ENCODE data around the gene CCNF.
A peak's percentile ranks its signal among the peaks of the same experiment; 100 is the strongest.
"Not testable (repeated sequence)": the region's sequence is repeated elsewhere in the genome, so short reads cannot be mapped to it uniquely, and the experiment has no call there.

The CCNF gene

DNA sequence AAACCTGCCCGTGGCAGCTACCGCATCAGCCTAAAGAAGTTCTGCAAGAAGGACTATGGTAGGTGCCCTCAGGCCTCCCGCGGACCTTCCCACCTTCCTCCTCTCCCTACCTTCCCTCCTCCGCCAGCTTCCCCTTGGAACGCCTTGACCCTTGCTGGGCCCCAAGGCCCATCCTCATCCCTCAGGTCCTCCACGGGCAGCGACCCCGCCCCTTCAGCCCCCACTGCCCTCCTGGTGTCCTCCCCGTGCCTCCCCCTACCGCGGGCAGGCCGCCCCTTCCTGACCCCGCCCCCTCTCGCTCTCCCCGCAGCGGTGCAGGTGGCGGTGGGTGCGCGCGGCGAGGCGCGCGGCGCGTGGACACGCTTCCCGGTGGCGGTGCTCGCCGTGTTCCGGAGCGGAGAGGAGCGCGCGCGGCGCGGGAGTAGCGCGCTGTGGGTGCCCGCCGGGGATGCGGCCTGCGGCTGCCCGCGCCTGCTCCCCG lies 44.2 kb downstream of the CCNF start:
- no peak for DNase-seq

DNA sequence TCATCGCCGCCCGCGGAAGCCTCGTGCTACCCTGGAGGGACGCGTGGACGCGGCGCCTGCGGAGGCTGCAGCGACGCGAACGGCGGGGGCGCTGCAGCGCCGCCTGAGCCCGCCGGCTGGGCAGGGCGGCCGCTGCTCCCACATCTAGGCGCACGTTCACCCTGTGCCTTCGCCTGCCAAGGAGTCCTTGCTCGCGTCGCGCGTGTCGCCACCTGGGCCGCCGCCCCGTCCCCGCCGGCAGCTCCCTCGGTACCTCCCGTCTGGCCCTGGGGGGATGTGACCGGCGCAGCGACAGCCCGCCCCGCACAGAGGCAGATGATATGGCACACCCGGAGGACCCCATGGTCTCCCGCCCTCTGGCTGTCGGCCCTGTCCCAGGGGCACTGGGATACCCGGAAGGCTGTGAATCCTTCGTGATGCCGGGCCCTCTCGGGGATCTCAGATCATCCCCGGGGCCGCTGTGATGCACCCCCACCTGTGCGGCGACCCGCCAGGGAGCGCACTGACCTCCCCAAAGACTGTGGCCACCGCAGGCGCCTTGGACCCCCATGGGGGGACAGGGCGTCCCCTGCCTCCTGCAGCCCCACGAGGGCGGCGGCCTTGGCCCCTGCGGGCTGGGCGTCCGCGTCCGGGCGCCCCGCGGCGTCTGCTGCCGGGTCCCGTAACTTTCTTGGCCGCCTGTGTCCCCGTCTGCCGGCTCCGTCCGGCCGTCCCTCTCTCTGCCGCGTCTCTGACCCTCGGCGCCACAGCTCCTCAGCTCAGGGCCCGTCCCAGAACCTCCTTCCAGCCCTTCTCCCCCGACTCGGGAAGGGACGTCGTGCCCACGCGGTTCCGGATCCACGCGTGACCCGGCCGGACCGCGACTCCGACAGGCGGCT lies 45.0 kb downstream of the CCNF start:
- DNase-seq: peak; percentile 47

DNA sequence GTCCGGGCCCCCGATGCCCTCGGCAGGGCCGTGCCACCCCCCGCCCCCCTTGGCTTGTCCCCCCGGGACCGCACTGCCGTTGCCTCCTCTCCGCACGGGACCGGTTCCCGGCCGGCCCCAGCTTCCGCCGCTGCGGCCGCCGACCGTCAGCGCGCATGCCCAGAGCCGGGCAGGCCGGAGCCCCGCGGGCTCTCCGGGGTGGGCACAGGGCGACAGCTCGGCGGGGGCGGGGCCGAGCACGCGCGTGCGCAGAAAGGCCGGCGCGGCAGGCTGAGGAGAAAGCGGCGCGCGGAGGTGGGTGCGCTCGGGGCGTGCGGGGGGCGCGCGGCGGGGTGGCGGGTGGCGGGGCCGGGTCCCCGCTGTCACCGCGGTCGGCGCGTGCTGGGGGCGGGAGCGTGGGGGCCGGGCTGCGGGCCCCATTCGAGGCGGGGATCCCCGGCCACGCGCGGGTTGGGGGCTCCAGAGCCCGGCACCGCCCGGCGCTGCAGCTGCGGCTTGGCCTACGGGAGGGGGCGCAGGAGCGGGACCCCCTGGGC lies 45.7 kb downstream of the CCNF start, which contains the start of gene TBC1D24:
Gene TBC1D24, plus strand, starts transcription at position 251 of the 536 bp plus-strand sequence. CDS start 21,022 bp downstream, outside the sequence.
- peak; percentile 80 for DNase-seq

DNA sequence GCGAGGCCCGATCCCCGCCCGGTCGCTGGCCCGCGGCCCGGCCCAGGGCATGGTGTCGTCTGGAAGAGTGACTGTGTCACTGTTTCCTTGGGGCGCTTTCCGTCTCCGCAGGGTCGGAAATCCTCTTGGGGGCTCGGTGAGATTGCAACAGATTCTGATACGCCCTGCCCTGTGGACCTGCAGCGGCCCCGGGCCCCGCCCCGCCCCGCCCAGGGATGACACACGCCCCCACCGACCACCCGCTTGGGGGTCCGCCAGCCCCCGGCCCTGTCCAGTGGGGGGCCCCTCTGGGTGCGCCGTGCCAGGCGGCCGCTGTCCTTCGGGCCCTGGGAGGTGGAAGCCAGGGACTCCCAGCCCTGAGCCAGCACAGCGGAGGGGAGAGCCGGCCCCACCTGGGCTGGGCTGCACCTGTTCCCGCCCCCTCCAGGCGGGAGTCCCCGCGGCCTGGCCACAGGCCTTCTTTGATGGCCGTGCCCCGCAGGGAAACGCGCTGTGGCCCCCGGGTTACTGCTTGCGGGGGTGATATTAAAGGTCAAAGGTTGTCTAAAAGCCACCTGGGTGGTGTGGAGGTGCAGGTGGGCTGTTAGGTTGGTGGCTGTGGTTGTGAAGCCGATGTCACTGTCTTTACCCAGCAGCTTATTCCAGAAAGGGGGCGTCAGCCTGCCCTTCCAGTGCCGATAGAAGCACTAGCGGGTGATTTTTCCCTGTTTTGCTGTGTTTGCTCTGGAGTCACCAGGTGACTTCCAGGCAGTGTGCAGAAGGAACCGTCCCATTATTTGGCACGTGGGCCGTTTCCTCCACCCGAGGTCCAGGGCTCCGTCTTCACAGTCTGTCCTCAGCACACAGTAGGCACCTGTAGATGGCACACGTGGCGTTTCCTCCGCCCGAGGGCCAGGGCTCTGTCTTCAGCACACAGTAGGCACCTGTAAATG lies 46.4 kb downstream of the CCNF start:
- no peak for DNase-seq

DNA sequence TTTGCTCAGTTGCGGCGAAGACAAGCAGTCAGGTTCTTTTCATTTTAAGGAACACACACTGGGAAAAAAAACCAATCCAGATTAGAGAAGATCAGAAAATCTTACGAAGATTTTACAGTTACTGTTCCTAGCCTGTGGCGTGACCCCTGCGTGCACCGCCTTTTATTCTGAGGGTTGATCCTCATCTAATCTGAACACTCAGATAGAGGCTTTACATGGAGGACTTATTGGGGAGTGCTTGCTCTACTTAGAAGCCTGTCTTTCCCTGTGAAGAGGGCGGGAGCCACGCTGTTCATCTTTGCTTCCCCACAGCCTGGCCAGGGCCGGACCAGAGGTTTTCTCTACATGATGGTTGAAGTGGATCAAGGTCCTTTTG lies 47.1 kb downstream of the CCNF start:
- DNase-seq: no peak

DNA sequence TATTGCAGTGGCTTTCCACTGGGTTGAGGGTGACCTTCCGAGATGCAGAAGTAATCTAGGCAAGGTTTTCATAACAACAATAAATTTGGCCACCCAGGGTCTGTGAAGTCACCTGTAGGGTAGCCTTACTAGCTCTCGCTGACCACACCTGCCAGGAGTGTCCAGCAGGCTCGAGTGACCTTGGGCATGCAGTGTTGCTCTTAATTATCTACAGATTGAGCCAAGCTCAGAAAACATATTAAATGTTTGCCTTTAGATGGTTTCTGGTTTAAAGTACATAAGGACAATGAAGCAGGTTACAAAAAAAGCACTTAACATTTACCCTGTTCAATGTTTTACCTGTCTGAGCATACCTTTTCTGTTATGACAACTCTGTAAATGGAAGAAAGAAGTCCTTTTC lies 47.5 kb downstream of the CCNF start:
- DNase-seq: no peak

DNA sequence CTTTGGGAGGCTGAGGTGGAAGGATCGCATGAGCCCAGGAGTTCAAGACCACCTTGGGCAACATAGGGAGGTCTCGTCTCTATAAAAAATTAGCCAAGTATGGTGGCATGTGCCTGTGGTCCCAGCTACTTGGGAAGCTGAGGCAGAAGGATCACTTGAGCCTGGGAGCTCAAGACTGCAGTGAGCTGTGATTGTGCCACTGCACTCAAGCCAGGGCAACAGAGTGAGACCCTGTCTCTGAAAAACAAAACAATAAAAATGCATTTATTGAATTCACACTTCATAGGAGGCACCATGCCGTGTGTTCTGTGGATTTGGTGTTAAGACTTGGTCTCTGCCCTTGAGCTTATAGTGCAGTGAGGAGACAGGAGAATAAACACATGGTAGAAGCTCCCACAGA lies 48.1 kb downstream of the CCNF start:
- no peak for DNase-seq

DNA sequence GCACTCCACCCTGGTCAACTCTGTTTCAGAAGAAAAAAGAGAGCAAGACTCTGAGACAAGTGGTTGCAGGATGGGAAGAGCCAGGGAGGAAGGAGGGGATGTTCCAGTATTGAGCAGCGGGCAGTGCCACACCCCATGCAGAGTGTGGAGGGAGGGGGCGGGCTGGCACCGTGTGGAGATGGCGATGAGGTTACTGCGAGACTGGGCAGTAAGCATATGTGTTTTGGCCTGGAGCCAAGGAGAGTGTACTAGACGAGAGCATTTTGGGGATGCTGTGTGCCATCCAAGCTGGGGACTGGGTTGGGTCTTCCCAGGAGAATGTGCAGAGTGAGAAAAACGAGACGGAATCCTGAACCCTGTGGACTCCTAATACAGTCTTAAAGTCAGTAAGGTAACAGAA lies 49.0 kb downstream of the CCNF start:
- no peak for DNase-seq

DNA sequence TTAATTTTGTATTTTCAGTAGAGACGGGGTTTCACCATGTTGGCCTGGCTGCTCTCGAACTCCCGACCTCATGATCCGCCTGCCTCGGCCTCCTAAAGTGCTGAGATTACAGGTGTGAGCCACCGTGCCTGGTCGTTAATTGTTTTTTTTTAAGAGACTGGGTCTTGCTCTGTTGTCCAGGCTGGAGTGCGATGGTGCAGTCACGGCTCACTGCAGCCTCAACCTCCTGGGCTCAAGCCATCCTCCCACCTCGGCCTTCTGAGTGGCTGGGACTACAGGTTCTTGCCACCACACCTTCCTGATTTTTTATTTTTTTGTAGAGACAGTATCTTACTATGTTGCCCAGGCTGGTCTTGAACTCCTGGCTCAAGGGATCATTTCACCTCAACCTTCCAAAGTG lies 50.7 kb downstream of the CCNF start:
- not testable (repeated sequence) for DNase-seq

DNA sequence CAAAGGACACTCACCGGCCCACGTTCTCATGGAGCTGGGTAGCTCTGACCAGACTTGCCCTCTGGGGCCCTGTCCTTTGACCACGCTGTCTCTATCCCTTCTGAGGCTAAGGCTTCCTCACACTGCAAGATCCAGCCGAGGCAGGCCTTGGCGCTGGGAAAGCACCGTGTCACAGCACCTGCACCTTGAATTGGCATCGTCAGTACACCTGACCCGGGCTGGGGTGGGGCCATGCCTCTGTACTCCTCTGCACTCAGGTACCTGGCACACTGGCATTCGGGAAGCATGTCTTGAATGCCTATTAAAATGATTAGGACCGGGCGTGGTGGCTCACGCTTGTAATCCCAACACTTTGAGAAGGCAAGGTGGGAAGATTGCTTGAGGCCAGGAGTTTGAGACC lies 51.7 kb downstream of the CCNF start:
- DNase-seq: no peak

DNA sequence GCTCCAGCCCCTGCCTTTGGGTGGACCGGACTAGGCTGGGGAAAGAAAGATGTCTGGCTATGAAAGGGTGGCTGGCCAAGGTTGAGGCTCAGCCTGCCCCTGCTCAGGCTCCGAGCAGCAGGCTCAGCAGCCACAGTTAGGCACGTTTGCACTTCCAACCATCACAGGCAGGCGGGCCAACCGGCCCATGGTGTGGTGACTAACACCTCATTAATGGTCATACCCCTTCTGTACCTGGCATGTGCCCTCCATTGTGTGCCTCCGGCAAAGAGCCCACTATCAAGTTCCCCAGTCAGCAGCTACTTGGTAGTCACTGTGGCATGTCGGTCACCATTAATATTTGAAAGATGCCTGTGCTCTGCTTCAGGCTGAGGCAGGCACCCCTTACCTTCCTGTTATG lies 52.4 kb downstream of the CCNF start:
- no peak for DNase-seq

DNA sequence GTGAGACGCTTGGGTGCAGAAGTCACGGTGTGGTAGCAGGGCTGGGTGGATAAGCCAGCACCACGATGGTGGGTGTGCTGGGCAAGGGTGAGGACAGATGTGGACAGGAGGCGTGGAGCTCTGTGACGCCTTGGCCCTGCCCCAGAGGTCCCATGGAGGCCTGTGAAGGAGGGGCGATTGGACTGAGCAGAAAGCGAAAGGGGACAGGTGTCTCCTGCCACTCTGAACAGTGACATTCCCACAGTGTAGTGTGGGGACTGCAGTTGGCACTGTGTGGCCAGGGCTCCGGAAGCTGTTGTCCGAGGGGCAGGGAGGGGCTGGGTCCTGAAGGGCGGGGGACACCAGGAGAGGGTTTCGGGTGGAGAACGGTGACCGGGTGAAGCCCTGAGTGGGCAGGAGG lies 53.0 kb downstream of the CCNF start:
- no peak for DNase-seq

DNA sequence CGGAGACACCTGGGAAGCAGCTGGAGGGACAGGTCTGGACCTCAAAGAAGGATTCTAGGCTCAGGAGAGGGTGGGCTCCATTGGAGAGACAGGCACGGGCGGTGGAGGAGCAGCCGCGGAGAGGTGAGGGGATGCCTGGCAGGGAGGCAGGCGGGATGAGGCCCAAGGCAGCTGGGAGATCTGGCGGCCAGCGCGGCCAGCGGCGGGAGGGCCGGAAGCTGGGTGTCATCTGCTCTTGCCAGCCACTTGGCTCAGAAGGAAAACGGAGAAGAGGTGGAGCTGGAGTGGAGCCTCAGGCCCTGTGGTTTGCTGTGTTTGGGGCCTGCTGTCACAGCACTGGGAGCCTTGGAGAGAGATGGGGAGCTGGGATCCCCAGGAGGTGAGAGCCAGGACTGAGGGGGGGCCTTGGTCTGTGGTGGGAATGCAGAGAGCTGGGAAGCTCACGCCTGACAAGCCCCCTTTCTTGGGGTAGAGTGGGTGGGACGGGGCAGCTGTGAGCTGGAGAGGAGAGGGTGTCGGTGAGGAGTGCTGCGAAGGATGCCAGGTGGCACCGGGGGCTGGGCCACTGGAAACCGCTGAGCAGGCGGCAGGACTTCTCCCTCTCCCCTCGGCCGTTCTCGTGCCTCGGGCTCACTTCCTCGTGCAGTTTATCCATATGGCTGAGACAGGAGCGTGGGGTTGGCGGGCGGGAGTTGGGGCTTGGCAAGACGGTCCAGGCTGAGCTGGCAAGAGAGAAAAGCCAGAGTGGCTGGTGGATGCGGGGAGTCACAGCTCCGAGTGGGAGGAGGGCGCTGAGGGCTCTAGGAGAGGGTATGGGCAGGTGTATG lies 53.7 kb downstream of the CCNF start:
- no peak for DNase-seq

DNA sequence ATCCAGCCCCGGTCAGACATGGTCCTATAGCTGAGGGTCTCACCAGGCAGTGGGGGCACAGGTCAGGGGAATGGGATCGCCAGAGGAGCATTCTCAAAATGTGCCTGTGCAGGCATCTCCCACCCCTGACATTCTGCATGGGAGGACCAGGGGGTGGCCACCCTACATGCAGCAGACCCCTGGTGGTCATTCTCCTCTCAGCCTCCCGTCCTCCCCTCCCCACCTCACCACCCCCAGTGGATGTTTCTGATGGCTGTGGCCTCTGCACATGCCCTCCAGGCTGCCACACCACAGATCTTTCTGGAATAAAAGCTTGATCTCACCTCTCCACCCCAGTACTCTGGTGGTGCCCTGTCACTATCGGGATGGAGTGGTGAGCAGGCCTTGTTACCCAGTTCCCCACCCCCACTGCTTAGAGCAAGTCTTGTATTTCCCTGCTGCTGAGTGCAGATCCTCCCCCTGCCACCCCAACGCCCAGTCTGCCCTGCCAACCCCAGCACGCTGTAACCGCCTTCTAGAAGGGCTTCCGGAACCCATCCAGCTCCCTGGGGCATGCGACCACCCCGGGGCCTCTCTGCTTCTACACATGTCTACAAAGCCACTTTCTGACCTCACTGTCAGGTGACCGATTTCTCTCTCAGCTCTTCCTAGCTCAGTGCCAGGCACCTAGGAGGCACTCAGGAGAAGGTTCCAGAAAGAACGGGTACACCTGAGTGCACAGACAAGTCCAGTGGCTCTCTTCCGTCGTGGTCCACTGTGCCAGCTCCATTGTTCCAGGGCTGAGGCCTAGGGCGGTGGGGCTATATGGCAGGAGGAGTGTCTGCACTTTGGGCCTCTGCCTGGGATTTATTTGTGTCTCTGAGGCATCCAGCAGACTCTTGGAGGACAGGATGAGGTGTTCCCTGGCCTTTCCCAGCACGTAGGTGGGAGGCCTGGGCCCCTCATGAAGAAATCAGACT lies 55.0 kb downstream of the CCNF start:
- no peak for DNase-seq

DNA sequence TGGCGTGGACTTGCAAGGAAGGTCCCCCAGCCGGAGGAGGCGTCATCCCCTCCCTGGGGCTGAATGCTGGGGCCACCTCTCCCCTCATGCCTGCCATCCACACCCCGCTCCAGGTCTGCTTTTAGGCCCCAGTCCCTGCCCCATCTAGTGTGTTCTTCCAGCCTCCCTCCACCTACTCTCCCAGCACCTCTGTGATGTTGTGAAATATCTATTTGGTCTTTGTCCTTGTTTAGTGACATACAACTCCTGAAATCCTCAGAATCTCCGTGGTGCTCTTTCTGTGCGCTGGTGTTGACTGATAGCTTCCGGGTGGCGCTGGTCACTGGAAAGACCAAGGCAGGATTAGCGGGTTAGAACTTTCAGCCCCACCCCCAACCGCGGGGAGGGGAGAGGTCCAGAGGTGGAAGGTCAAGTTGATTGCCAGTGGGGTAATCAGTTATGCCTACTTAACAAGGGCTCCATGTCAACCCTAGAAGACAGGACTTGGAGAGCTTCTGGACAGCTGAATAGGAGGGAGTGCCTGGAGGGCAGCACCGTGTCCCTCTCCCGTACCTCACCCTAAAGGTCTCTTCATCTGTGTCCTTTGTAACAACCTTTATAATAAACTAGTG lies 55.8 kb downstream of the CCNF start:
- no peak for DNase-seq

DNA sequence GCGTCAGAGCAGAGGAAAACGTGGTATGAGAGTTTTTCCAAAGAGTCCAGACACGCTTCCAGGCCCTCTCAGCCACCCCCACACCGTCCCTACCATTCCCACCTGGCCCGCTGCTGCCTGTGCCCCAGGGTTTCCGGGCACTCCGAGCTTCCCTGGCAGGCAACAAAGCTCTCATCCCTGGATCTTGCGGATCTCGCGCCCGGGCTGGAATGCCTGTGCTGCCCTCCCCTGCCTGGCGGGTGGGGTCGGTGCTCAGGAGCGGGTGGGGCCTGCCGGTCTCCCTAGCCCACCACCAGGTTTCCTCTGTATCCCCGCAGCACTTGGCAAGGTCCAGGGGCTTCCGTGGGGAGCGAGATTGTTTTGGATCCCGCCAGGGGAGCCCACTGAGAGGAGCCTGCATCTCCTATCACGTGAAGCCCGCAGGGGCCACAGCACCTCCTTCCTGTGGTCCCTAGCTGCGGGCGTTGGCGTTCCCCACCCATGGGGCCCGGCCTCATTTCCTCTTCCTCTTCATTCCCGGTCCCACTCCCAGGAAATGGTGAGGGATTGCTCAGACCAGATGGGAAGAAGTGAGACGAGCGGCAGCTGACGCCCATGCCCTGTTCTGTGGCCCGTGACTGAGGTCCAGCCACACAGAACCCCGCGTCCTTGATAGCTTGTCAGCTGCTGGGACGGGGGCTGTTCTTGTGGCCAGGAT lies 56.7 kb downstream of the CCNF start:
- no peak for DNase-seq

DNA sequence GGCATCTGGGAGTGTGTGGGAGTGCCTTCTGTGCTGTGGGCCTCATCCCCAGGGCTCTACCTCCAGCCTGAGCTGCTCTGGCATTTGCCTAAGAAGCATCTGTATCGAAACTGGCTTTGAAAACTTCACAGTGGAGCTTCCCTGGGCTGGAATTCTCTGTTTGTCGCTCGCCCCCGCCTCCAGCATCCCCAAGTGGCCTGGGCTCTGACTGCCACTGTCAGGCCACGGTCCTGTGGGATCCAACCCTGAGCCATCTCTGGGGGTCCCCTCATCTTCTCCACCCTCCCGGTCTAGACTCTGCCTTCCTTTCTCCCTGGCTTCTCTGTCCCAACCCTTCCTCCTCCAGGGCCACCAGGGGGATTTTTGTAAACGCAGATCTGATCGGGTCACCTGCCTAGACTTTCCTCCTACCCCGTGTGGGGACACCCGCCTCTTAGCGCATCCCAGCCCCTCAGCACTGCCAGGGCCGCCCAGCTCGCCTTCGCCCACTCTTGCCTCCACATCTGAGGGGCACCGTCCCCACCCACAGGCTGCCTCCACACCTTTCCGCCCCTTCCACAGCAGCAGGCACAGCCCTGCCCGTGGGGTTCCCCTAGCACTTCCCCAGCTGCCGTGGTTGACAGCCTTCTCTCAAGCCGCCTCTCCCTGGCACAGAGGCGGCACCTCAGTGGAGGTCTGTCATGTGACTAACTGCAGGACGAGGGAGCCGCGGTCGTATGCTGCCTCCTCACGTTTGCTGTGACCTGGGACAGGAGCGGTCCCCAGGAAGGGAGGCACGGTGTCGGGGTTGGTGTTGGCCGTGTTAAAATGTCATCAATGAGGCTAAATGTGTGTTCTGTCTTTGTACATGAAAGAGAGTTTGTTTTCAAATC lies 57.6 kb downstream of the CCNF start:
- peak; percentile 78 for DNase-seq

DNA sequence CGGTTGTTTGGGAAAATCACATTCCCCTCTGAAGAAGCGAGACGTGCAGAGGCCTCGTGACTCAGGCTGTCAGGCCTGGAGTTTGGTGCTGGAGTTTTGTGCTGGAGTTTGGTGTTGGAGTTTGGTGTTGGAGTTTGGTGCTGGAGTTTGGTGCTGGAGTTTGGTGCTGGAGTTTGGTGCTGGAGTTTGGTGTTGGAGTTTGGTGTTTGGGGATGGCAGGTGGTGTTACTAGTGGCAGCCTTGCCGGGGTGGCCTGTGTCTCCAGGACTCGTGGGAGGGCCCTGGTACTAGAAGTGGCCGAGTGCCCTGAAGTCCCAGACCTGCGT lies 58.2 kb downstream of the CCNF start:
- DNase-seq: no peak

DNA sequence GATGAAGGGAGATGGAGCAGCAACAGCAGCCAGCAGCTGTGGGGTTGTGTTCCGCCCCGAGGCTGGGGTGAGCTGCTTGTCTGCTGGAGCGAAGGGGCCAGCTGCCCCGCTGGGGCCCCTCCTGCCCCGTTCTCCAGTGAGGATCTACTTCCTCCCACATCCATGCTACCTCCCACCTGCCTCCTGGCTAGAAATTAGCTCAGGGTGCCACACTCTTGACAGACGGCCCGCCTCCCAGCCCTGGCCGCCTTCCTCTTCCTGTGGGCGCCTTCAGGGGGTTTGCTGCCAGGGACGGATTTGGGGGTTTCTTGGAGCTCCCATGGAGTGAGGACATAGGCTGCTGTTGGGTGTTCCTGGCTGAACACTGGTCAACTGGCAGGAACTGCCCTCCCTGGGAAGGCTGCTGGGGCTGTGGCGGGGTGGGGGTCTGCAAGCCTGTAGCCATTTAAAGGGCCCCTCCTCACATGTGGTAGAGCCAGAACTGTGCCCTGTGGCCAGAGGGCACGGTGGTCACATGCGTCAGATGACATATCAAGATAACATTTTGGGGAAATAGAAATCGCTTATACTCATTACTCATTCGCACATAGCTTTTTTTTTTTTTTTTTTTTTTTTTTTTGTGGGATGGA lies 58.8 kb downstream of the CCNF start:
- no peak for DNase-seq
